Hepatocyte (in vitro differentiated cells): ENCODE results near the gene ULK1.

Experiments used
- CTCF ChIP-seq: fragments of 200-600 bp; sonication (generic); IDR thresholded peaks from 2 replicates; pipeline ENCODE4 v1.5.1; 2016; ENCODE audit warnings: antibody characterized with exemption, mild to moderate bottlenecking; ENCODE audit not compliant: poor library complexity
- EZH2 ChIP-seq: fragments of 200-600 bp; sonication (generic); IDR thresholded peaks from 2 replicates; pipeline ENCODE4 v1.6.1; 2016; ENCODE audit warnings: antibody characterized with exemption, mild to moderate bottlenecking, borderline replicate concordance
- EZH2phosphoT487 ChIP-seq: fragments of 200-600 bp; sonication (generic); IDR thresholded peaks from one replicate; pipeline ENCODE4 v1.6.1; 2018; ENCODE audit warnings: antibody characterized with exemption, mild to moderate bottlenecking, low read depth, moderate library complexity; ENCODE audit not compliant: unreplicated experiment, severe bottlenecking

- TF ChIP-seq CTCF (no peak), EZH2 (no peak), EZH2phosphoT487 (no peak)
Measured at GRCh38 chr12:131896080-131896810, 1.8 kb downstream of the ULK1 start.
